ENCODE results near the gene VAV2.

DNA sequence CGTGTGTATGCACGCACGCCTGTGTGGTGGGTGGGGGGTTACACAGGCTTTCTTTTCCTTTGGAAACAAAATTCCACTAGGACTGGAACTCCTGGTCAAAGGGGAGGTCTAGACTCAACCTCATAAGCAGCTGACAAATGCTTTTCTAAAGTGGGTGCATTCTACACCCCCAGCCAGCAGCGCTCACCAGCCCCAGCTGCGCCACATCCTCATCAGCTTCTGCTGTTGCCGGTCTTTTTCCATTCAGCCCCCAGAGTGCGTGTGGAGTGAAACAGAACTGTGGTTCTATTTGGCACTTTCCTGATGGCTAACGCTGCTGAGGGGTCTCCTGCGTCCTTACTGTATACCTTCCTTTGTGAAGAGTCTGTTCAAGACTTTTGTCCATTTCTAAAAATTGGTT is 176.3 kb downstream of the VAV2 start:
- TF ChIP-seq POLR2AphosphoS5 (IDR thresholded peaks at IDR 0.05; ENCODE audit: low read depth, low read length) (no peak), CTCF (IDR thresholded peaks at IDR 0.05) (no peak), SIN3A (IDR thresholded peaks at IDR 0.05; ENCODE audit: borderline replicate concordance, insufficient read depth, low read depth, low read length) (no peak)
